DMS53 treated with DMSO at 0.1 percent for 48 hours (cell line): ENCODE measurements around the gene COL6A1.
A peak's percentile ranks its signal among the peaks of the same experiment; 100 is the strongest.

Experiments
- DNase-seq: peaks from one replicate; lab custom pipeline; 2025; ENCODE audit not compliant: unreplicated experiment; lab: John Stamatoyannopoulos, UW

Gene COL6A1

DNA sequence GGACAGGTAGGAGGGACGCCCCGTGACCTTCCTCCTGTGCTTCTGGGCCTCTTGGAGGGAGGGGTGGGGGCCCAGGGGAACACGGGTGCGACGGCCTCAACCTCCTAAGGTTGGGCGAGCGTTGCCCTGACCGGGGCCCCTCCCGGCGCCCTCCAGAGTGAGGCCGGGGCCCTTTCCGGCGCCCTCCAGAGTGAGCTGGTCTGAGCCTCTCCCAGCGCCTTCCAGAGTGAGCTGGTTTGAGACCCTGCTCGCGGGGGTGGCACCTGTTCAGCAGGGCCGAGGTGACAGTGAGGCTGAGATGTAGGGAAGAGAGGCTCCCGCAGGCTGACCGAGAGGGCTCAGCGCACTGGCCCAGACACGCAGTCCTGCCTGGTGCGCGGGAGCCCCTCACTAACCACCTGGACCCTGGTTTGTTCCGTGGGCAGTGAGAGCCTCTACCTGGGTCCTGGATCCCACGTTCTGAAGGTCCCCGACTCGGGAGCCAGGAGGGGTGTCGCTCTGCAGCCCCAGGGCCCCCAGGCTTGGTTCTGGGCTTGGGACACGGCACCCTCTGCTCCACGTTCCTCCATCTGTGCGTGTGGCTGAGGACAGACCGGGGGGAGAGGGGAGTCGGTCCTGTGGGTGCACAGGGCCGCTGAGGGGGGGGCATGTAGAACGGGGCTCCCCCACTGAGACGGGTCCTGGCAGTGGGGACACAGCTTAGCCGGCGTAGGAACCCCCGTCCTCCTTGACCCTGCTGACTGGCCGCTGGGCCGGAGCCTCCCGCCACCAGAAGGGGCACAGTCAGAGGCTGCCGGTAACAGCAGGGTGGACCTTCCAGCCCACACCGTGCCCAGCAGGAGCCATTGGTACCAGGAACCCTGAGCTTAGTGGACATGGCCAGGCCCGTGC lies 1.4 kb downstream of the COL6A1 start:
- peak; percentile 10 for DNase-seq

- no peak for DNase-seq
Observed at GRCh38 chr21:45983649-45983965, 2.0 kb downstream of the COL6A1 start.

DNA sequence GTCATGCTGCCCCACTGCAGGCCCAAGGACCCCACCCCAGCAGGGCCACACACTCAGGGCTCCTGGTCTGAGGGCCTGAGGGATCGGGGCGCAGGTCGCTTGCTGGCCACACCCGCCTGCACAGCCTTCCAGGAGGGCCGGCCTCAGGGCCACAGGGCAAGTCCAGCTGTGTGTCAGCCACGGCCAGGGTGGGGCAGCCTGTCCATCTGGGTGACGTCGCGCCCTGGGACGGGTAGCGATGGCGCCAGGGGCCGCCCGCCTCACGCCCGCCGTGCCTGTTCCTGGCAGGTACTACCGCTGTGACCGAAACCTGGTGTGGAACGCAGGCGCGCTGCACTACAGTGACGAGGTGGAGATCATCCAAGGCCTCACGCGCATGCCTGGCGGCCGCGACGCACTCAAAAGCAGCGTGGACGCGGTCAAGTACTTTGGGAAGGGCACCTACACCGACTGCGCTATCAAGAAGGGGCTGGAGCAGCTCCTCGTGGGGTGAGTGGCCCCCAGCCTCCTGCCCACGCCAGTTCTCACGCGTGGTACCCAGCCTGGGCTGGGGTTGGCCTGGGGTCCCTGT lies 2.5 kb downstream of the COL6A1 start:
- peak; percentile 37 for DNase-seq

DNA sequence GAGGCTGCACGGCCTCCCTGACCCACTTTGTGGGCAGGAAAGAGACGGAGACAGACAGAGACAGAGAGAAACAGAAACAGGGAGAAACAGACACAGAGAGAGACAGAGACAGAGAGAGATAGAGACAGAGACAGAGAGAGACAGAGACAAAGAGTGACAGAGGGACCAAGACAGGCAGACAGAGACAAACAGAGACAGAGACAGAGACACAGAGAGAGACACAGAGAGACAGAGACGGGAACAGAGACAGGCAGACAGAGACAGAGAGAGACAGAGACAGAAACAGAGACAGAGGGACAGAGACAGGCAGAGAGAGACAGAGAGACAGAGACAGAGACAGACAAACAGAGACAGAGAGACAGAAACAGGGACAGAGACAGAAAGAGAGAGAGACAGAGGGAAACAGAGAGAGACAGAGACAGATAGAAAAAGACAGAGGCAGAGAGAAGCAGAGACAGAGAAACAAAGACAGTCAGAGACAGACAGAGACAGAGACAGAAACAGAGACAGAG lies 3.1 kb downstream of the COL6A1 start:
- no peak for DNase-seq

DNA sequence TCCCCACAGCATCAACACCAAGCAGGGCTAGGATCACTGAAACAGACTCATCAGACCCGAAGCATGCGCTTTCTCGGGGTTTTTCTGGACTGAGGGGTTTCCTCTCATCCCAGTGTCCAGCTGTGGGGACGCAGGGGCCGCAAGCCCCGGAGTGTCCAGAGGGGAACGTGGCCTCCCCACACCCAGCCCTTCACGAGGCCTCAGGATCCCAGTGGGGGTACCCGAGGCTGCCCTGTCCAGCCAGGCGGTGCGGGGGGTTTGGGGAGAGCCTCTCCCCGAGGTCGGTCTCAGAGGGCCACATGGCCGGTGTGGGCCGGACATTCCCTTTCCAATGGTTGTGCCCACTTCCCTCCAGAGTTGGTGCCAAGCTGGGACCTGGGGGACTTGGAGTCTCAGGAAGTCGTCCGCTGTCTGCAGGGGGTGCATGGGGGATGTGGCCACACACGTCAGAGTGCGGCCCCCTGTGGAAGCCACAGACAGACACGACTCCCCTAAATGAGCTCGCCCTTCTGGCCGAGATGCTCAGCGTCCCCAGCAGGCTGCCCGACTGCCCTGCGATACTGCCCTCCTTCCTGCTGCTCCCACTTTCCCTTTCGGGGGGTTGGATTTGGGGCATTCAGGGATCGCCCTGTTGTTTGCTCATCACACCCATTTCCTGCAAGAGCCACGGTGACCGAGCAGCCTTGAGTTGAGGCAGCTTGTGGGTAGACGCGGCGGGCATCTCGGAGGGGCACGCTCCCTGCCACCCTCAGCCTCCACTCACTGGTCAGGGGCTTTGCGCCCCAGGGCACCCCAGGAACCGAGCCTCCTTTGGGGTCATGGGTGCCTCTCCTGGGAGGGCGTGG lies 4.1 kb downstream of the COL6A1 start:
- no peak for DNase-seq

- DNase-seq: no peak
Observed at GRCh38 chr21:45986316-45987051, 4.9 kb downstream of the COL6A1 start.

- DNase-seq: no peak
Observed at GRCh38 chr21:45987121-45987711, 5.6 kb downstream of the COL6A1 start.

- no peak for DNase-seq
Observed at GRCh38 chr21:45988366-45989347, 7.1 kb downstream of the COL6A1 start.

DNA sequence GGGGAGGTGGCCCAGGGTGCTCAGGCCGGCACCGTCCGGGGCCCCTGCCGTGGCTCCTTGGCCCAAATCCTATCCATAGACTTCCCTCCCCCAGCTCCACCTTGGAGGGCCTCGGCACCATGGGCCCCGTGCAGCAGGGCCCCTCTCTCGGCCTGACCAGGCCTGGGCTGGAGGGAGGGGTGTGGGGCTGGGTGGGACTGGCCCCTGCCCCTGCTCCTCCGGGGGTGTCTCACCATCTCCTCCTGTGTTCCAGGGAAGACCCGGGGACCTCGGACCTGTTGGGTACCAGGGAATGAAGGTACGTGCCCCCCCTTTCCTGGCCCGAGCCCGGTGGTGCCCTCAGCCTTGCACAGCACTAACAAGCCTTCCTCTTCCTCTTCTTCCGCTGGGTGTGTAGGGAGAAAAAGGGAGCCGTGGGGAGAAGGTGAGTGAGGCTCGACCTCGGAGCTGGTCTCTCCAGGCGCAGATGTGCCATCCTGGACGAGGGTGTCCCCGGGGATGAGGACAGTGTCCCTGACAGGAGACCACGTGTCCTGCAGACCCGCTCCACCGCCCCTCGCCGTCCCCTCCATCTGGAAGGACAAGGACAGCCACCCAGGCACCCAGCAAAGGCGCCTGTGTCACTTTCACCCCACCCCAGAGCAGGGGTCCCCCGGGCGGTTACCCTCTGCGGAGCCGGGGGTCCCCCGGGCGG lies 7.9 kb downstream of the COL6A1 start:
- DNase-seq: no peak

- DNase-seq: no peak
Observed at GRCh38 chr21:45990049-45990711, 8.6 kb downstream of the COL6A1 start.

DNA sequence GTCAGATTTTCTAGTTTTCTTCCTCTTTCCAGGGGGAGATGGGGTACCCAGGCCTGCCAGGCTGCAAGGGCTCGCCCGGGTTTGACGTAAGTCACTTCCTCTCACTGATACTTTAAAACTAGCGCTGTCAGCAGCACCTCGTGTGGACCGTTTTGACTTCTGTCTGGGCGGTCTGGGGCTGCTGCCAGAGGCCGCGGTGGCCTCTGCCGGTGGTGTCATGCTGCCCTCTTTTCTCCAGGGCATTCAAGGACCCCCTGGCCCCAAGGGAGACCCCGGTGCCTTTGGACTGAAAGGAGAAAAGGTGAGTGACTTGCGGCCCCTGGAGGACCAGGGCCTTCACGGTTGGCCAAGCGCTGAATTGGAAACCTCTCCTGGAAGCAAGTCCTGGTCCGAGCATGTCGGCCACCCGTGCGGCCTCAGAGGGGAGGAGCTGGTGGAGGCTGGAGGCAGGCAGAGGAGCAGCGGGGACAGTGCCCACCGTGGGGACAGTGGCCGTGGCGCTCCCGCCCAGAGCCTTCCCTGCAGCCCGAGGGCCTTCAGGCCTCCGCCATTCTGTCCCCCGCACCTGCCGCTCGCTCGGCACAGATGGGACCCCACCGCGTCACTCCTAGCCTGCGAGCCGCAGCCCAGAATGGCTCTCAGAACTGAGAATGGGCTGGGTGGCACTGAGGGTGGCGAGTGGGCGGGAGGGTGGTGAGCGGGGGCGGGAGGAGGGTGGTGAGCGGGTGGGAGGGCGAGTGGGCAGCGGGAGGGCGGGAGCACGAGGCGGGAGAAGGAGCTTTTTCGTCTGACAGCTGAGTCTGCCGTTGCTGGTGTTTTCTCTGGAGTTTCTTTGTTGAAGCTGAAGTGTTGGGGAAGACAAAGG lies 9.4 kb downstream of the COL6A1 start:
- DNase-seq: no peak

GRCh38 chr21:45991606-45992300 lies 10.2 kb downstream of the COL6A1 start:
- no peak for DNase-seq

DNA sequence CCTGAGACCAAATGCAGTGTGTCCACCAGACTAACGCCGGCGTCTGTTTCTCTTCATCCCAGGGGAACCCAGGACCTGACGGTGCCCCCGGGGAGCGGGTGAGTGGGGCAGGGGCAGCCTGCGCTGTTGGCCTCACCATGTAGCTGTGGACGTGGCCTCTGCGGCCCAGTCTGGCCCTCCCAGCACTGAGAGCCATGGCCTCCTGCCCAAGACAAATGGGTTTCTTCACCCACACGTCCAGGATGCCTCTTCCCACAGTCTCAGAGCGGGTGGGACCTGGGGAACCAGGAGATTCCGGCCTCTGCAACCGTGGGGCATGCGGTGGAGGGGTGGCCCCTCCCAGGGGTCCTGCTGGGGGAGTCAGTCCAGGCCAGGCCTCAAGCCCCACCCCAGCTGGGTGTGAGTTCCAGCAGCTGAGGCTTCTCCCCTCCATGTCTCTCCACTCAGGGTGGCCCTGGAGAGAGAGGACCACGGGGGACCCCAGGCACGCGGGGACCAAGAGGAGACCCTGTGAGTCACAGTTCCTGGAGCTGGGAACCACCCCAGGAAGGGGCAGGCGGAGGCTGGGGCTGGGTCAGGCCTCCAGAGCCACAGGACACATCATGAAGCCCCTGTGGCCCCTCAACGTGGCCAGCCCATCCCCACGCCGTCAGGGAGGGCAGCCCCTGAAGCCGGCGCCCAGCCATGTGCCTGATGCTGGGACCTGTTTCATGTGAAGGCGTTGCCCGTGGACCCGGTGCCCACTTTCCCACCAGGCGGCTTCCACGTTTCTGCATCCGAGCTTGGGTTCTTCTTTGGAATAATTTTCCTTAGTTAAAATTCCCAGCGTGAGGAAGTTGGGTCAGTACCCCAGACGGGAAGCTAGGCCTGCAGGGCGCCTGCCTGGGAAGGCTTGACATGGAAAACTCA lies 11.0 kb downstream of the COL6A1 start:
- DNase-seq: no peak

- no peak for DNase-seq
Observed at GRCh38 chr21:45993210-45994085, 11.9 kb downstream of the COL6A1 start.
